ENCODE data around the gene FAM81B.

The FAM81B gene

DNA sequence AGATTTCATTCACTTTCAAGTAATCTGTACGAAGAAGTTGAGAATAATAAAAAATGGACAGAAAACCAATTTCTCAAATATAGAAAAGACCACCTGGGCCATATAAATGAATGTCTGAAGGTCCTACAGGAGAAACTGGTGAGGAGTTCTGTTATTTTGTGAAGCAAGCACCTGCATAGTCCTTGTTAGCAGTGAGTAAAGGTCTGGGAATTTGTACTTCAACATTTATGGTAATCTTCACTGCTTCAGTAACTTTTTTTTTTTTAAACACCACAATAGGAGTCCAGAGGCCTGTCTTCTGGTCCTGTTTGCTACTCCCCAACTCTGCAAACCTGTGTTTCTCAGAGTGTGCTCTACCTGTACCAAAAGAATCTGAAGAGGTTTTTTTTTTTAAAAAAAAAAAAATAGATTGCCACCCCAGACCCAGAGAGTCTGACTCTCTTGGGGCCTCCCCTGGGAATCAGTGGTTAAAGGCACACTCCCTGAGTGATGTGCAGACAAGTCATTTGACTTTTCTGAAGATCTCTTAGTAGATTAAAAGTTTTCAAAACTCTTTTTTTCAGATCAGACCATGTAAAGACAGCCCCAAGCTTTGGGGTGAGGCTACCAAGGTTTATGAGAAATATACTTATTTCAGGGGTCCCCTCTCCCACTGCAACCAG lies 55.5 kb downstream of the FAM81B start:
- H3K36me3 ChIP-seq (ENCODE audit: control insufficient read depth in 2 of 2, insufficient read depth in 1 of 2, low read length in 2 of 2), result no peaks in the 10 kb centered on the region
- H3K4me3 ChIP-seq (ENCODE audit: low read depth, low read length), result no peak overlapping the region
- CTCF ChIA-PET, result interaction anchor here (0.5 kb wide), 1 partner anchor 481 kb away, joined by 3 read pairs; no protein-coding TSS in a partner anchor
- no peak overlapping the region for H3K27ac ChIP-seq (ENCODE audit: extremely low read depth, low read depth, low read length)
- POLR2A ChIA-PET, result no interaction called here
- H3K9me3 ChIP-seq (ENCODE audit: control insufficient read depth, insufficient read depth, low read depth, low read length), result no peaks in the 10 kb centered on the region
- TF ChIP-seq ZNF658 (tag by site-specific recombination; IDR thresholded peaks at IDR 0.05) (no peak), ZNF473 (tag by site-specific recombination; IDR thresholded peaks at IDR 0.05) (no peak), ZNF488 (tag by site-specific recombination; IDR thresholded peaks at IDR 0.05) (no peak), GLI2 (tag by site-specific recombination; IDR thresholded peaks at IDR 0.05; ENCODE audit: borderline replicate concordance, low read depth) (no peak), ZNF248 (tag by site-specific recombination; IDR thresholded peaks at IDR 0.05) (no peak), ZNF398 (tag by site-specific recombination; IDR thresholded peaks at IDR 0.05) (no peak)
- TF ChIP-seq, protein P1, sequence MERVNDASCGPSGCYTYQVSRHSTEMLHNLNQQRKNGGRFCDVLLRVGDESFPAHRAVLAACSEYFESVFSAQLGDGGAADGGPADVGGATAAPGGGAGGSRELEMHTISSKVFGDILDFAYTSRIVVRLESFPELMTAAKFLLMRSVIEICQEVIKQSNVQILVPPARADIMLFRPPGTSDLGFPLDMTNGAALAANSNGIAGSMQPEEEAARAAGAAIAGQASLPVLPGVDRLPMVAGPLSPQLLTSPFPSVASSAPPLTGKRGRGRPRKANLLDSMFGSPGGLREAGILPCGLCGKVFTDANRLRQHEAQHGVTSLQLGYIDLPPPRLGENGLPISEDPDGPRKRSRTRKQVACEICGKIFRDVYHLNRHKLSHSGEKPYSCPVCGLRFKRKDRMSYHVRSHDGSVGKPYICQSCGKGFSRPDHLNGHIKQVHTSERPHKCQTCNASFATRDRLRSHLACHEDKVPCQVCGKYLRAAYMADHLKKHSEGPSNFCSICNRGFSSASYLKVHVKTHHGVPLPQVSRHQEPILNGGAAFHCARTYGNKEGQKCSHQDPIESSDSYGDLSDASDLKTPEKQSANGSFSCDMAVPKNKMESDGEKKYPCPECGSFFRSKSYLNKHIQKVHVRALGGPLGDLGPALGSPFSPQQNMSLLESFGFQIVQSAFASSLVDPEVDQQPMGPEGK (tag by site-specific recombination; IDR thresholded peaks at IDR 0.05), result no peak
- no peaks in the 10 kb centered on the region for H3K4me1 ChIP-seq (ENCODE audit: control insufficient read depth, insufficient read depth, low read length)

- Histone ChIP-seq H3K4me1 (ENCODE audit: control insufficient read depth, insufficient read depth, low read length) (no peaks in the 10 kb centered on the region), H3K4me3 (ENCODE audit: low read depth, low read length) (no peak overlapping the region), H3K36me3 (ENCODE audit: control insufficient read depth in 2 of 2, insufficient read depth in 1 of 2, low read length in 2 of 2) (no peaks in the 10 kb centered on the region), H3K9me3 (ENCODE audit: control insufficient read depth, insufficient read depth, low read depth, low read length) (no peaks in the 10 kb centered on the region), H3K27ac (ENCODE audit: extremely low read depth, low read depth, low read length) (no peak overlapping the region)
- POLR2A ChIA-PET, result no interaction called here
- CTCF ChIA-PET, result interaction anchor here (0.7 kb wide), 1 partner anchor 21 kb away, joined by 5 read pairs; no protein-coding TSS in a partner anchor
- no peak for TF ChIP-seq ZNF561 (tag by site-specific recombination; IDR thresholded peaks at IDR 0.05; ENCODE audit: borderline replicate concordance)
- no peak for TF ChIP-seq REPIN1 (tag by site-specific recombination; IDR thresholded peaks at IDR 0.05; ENCODE audit: low read depth)
- TF ChIP-seq, protein P2, sequence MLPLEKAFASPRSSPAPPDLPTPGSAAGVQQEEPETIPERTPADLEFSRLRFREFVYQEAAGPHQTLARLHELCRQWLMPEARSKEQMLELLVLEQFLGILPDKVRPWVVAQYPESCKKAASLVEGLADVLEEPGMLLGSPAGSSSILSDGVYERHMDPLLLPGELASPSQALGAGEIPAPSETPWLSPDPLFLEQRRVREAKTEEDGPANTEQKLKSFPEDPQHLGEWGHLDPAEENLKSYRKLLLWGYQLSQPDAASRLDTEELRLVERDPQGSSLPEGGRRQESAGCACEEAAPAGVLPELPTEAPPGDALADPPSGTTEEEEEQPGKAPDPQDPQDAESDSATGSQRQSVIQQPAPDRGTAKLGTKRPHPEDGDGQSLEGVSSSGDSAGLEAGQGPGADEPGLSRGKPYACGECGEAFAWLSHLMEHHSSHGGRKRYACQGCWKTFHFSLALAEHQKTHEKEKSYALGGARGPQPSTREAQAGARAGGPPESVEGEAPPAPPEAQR (tag by site-specific recombination; IDR thresholded peaks at IDR 0.05), result no peak
Observed at GRCh38 chr5:95447961-95448360, 56.8 kb downstream of the FAM81B start.

DNA sequence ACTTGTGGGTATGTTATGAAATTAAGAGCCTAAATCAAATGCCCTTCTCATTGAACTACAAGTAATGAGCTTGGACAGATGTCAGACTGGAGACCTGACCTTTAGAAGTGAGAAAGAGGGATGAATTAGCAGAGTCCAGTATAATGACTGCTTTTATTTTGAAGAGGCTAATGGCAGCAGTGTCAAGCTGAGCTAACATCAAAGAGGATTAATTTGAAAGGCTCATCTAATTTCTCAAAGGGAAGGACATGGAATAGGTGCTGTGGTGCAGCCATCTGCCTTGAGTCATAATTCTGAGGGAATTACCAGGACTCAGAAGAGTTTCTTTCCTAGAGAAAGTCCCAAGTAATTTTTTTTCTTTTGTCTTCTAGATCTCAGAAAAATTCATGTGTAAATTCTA lies 57.6 kb downstream of the FAM81B start:
- POLR2A ChIA-PET, result no interaction called here
- H3K36me3 ChIP-seq (ENCODE audit: control insufficient read depth in 2 of 2, insufficient read depth in 1 of 2, low read length in 2 of 2), result no peaks in the 10 kb centered on the region
- no peaks in the 10 kb centered on the region for H3K4me1 ChIP-seq (ENCODE audit: control insufficient read depth, insufficient read depth, low read length)
- no peak overlapping the region for H3K4me3 ChIP-seq (ENCODE audit: low read depth, low read length)
- H3K27ac ChIP-seq (ENCODE audit: extremely low read depth, low read depth, low read length), result no peak overlapping the region
- CTCF ChIA-PET, result interaction anchor here (0.7 to 0.9 kb wide), 2 partner anchors 13 to 20 kb away, joined by 3 to 5 read pairs; no protein-coding TSS in a partner anchor
- H3K9me3 ChIP-seq (ENCODE audit: control insufficient read depth, insufficient read depth, low read depth, low read length), result no peaks in the 10 kb centered on the region
- TF ChIP-seq ZNF585B (tag by site-specific recombination; IDR thresholded peaks at IDR 0.05), result no peak
- TF ChIP-seq ZNF837 (tag by site-specific recombination; IDR thresholded peaks at IDR 0.05), result no peak
- no peak for TF ChIP-seq REPIN1 (tag by site-specific recombination; IDR thresholded peaks at IDR 0.05; ENCODE audit: low read depth)
- TF ChIP-seq OVOL3 (tag by site-specific recombination; IDR thresholded peaks at IDR 0.05), result no peak
- TF ChIP-seq ZBTB49 (tag by site-specific recombination; IDR thresholded peaks at IDR 0.05; ENCODE audit: low read depth), result no peak
- TF ChIP-seq, protein P3, sequence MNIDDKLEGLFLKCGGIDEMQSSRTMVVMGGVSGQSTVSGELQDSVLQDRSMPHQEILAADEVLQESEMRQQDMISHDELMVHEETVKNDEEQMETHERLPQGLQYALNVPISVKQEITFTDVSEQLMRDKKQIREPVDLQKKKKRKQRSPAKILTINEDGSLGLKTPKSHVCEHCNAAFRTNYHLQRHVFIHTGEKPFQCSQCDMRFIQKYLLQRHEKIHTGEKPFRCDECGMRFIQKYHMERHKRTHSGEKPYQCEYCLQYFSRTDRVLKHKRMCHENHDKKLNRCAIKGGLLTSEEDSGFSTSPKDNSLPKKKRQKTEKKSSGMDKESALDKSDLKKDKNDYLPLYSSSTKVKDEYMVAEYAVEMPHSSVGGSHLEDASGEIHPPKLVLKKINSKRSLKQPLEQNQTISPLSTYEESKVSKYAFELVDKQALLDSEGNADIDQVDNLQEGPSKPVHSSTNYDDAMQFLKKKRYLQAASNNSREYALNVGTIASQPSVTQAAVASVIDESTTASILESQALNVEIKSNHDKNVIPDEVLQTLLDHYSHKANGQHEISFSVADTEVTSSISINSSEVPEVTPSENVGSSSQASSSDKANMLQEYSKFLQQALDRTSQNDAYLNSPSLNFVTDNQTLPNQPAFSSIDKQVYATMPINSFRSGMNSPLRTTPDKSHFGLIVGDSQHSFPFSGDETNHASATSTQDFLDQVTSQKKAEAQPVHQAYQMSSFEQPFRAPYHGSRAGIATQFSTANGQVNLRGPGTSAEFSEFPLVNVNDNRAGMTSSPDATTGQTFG (tag by site-specific recombination; IDR thresholded peaks at IDR 0.05; ENCODE audit: borderline replicate concordance), result no peak
- no peak for TF ChIP-seq HOXD13 (CRISPR knock-in tag; IDR thresholded peaks at IDR 0.05; ENCODE audit: borderline replicate concordance)
- no peak for TF ChIP-seq ZNF184 (tag by site-specific recombination; IDR thresholded peaks at IDR 0.05)

Data from HEK293 (cell line).